Ascending aorta (tissue), 2 donors: ENCODE results near the gene TMEM255B. TPM values are rescaled to one million over a fixed set of nuclear protein-coding genes. Genes with fewer than 3 reads are reported as not detected.
A peak's percentile ranks its signal among the peaks of the same experiment; 100 is the strongest.

Experiments
- DNase-seq, 2 donors: peaks; one replicate each; pipeline ENCODE4 v3.0.0-alpha.2; 2019; ENCODE audit warnings: low spot score in 2 of 2
- H3K27ac ChIP-seq, 2 donors: fragments of 200-600 bp; sonication (generic); one replicate each; pipeline ENCODE4 v1.5.1; 2016 to 2017; ENCODE audit warnings: mild to moderate bottlenecking in 1 of 2
- H3K27me3 ChIP-seq: fragments of 200-600 bp; sonication (generic); one replicate; pipeline ENCODE4 v1.5.1; 2017
- H3K36me3 ChIP-seq, 2 donors: fragments of 200-600 bp; sonication (generic); one replicate each; pipeline ENCODE4 v1.5.1; 2016
- H3K4me1 ChIP-seq, 2 donors: fragments of 200-600 bp; sonication (generic); one replicate each; pipeline ENCODE4 v1.5.1; 2016 to 2017; ENCODE audit warnings: mild to moderate bottlenecking in 1 of 2
- H3K4me3 ChIP-seq, 2 donors: fragments of 200-600 bp; sonication (generic); one replicate each; pipeline ENCODE4 v1.5.1; 2016 to 2017; ENCODE audit warnings: mild to moderate bottlenecking in 1 of 2
- H3K9me3 ChIP-seq, 2 donors: fragments of 200-600 bp; sonication (generic); one replicate each; pipeline ENCODE4 v1.5.1; 2016
- CTCF ChIP-seq, 3 experiments: fragments of 200-600 bp in 2 of 3; fragments of 450-650 bp in 1 of 3; sonication (generic) in 2 of 3; IDR thresholded peaks; one replicate each; pipeline ENCODE4 v1.5.1; 2016 to 2019; ENCODE audit warnings: antibody characterized with exemption in 3 of 3, mild to moderate bottlenecking in 1 of 3, moderate library complexity in 1 of 3
- intact Hi-C: fragments of 100-400 bp; cut with DNase I; formaldehyde crosslinking; loops from one replicate; pipeline ENCODE4 v1.15.1; 2023
- total RNA-seq: library from RNA; depleted of rRNA; stranded (reverse); fragments of >200 nt; gene quantifications from one replicate; pipeline ENCODE4 v1.1.0, GENCODE V29; 2016

Gene TMEM255B
- total RNA-seq, 1 donor from 2014 or later = 4.7 TPM

GRCh38 chr13:113845055-113845454 is 86.0 kb downstream of the TMEM255B start:
- peak in 1 of 2 donors; percentile 60 for DNase-seq
- no peak for TF ChIP-seq CTCF (IDR thresholded peaks at IDR 0.05)
- Histone ChIP-seq H3K4me3 (no peak overlapping the region), H3K4me1 (peaks cover 8 to 19% of the 10 kb centered on the region in 2 donors), H3K9me3 (no peaks in the 10 kb centered on the region), H3K27ac (no peak overlapping the region), H3K27me3 (no peaks in the 10 kb centered on the region), H3K36me3 (peaks cover 51 to 60% of the 10 kb centered on the region in 2 donors)
- intact Hi-C loops = no loop called here

DNA sequence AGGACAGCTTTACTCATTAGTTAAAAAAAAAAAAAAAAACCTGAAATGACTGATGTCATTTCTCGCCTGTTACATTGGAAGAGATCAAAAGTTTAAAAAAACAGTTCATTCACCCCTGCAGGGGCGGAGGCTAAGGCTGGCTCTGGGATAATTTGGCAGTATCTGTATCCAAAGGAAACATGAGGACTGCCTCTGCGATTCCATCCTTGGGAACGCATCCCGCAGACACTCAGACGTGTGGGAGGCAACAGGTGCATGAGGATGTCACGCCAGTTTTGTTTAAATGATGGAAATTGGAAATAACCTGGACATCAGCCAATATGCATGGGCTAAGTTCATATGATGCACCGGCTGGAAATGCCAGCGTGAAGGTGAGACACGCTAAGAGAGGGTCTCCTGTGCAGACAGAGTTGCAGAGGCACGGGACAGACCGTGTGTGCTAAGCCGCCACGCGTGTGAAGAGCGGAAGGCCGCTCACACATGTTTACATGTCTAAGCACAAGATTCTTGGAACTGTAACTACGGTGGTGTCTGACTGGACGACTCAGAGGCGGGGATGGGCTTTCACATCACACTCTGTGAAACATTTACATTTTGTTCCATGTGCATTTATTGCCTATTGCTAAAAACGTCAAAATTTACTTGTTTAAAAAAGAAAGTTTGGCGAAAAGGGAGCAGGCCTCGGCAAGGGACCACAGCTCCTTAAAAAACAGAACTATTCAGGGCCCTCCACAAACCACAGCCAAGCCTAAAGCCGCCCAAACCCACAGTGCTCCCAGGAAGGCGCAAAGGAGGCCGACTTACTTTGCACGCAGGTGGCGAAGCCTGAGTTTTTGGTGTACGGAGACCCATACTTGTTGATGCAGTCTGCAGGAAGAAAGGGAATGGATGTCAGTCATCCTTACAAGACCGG is 87.0 kb downstream of the TMEM255B start:
- Histone ChIP-seq H3K4me1 (peaks cover 7 to 14% of the 10 kb centered on the region in 2 donors), H3K27me3 (no peaks in the 10 kb centered on the region), H3K4me3 (no peak overlapping the region), H3K36me3 (peaks cover 51 to 55% of the 10 kb centered on the region in 2 donors), H3K27ac (no peak overlapping the region), H3K9me3 (no peaks in the 10 kb centered on the region)
- no peak for TF ChIP-seq CTCF (IDR thresholded peaks at IDR 0.05)
- peak in 1 of 2 donors; percentile 50 for DNase-seq
- intact Hi-C loops = no loop called here

DNA sequence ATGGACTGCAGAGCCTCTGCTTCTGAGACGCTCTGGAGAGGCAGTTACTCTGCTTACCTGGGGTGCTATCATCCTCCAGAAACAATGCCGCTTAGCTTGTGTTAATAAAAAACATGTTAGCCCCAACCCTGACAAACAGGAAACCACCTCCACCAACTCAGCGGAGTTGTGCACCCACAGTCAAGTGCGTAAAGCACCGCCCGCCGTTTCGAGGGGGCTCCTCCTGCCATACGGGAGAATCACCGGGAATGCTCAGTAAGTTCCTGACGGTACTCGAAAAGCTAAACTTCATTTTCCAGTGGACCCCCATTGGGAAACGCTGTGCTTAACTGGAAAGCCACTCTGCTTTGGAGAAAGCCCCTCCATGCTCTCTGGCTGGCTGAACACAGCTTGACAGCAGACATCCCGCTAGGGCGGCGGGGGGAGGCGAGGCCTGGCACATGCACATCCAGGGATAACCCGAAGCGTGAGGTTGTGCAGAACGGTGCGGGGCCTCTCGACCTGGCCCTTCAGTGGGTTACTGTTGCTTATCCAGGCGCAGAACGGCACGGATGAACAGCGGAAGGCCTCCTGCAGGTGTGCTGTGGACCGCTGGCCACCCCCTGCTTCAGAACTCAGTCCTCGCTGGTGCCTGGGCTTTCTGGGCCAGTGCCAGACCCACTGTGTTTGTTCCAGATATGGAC is 87.8 kb downstream of the TMEM255B start:
- Histone ChIP-seq H3K4me1 (peaks cover 7 to 14% of the 10 kb centered on the region in 2 donors), H3K27ac (no peak overlapping the region), H3K9me3 (no peaks in the 10 kb centered on the region), H3K36me3 (peaks cover 51 to 54% of the 10 kb centered on the region in 2 donors), H3K27me3 (no peaks in the 10 kb centered on the region), H3K4me3 (no peak overlapping the region)
- intact Hi-C loops = no loop called here
- TF ChIP-seq CTCF (IDR thresholded peaks at IDR 0.05) = no peak
- DNase-seq = peak in 1 of 2 donors; percentile 56

DNA sequence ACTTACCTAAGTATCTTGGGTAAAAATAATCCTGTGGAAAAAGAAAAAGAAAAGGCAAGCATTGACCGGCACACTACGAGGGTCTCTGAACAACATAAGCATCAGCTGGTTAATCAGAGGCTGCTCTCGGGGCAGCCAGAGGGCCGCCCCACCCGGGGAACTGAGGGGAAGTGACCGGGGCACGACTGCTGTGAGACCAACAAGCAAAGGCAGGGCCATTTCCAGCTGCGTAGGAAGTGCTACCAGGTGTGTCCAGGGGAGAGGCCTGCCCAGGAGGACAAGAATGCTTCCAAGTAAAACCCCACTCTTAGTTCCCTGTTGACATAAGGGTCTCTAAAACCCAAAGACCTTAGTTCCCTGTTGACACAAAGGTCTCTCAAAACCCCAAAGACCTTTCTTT is 89.0 kb downstream of the TMEM255B start:
- Histone ChIP-seq H3K4me1 (peaks cover 10 to 19% of the 10 kb centered on the region in 2 donors), H3K36me3 (peaks cover 40 to 43% of the 10 kb centered on the region in 2 donors), H3K9me3 (no peaks in the 10 kb centered on the region), H3K27ac (no peak overlapping the region), H3K27me3 (no peaks in the 10 kb centered on the region), H3K4me3 (no peak overlapping the region)
- intact Hi-C loops = no loop called here
- no peak for TF ChIP-seq CTCF (IDR thresholded peaks at IDR 0.05)
- peak in 1 of 2 donors; percentile 45 for DNase-seq

DNA sequence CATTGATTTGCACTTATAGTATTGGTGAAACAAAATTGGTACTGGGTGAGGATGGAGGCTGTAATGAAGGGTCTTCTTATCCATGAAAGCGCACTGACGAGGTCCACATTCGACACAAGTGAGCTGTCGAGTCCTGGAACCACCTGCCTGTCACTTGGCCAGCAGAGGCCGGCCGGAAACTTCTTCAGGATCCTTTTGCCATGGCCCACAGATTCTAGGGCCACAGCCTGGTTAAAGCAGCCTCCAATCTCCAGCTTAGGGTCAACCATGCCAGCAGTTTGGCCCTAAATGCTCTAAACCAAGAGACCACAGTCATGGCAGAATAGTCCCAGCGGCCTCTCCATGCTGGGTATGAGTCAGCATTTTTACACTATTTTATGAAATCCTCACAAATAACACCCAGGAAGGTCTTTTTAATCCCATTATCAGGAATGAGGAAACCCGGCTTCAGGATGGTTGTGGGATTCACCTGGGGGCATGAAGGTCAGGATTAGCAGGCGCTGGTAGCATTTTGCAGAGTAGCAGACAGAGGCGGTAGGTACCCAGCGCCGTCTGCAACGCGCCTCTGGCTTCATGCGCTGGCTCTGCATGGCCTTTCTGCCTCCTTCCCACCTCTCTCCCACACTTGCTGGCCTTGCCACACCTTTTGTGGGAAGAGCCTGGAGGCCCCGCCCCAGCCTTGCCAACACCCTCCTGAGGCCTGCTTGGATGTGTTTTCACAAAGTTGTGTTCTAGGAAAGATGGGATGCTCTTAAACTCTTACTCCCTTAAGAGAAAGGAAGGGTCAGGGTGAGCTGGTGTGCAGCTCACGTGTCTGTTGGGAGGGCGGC is 89.6 kb downstream of the TMEM255B start:
- intact Hi-C loops = no loop called here
- H3K4me1 ChIP-seq = peaks cover 13 to 25% of the 10 kb centered on the region in 2 donors
- H3K4me3 ChIP-seq = no peak overlapping the region
- H3K27ac ChIP-seq = peak overlapping the region in 1 of 2 donors; percentile 20
- peak in 1 of 2 donors; percentile 50 for DNase-seq
- no peak for TF ChIP-seq CTCF (IDR thresholded peaks at IDR 0.05)
- no peaks in the 10 kb centered on the region for H3K9me3 ChIP-seq
- H3K27me3 ChIP-seq = no peaks in the 10 kb centered on the region
- peaks cover 34 to 37% of the 10 kb centered on the region in 2 donors for H3K36me3 ChIP-seq
